Astrocyte (in vitro differentiated cells and primary cell): ENCODE results near the gene TRAF1. TPM values are rescaled to one million over a fixed set of nuclear protein-coding genes. Genes with fewer than 3 reads are reported as not detected.

Experiments
- DNase-seq: peaks from one replicate; pipeline ENCODE4 v3.0.0-alpha.2; 2010; ENCODE audit warnings: low read depth
- FAIRE-seq: peaks from 2 replicates; lab custom pipeline; 2011; peaks lifted over from hg19 to GRCh38; lab: Jason Lieb, UNC
- H2AFZ ChIP-seq: 2 replicates; pipeline ENCODE4 v1.6.0; 2012; ENCODE audit warnings: low read depth, low read length, inconsistent platforms
- H3K27ac ChIP-seq: 2 replicates; pipeline ENCODE4 v1.5.1; 2011; ENCODE audit warnings: low read depth, low read length, inconsistent platforms
- H3K27me3 ChIP-seq: 2 replicates; pipeline ENCODE4 v1.6.0; 2011; ENCODE audit warnings: low read length, inconsistent platforms; ENCODE audit not compliant: insufficient read depth
- H3K36me3 ChIP-seq: 2 replicates; pipeline ENCODE4 v1.5.1; 2011; ENCODE audit warnings: low read length, inconsistent platforms; ENCODE audit not compliant: insufficient read depth
- H3K4me1 ChIP-seq: 2 replicates; pipeline ENCODE4 v1.5.1; 2011; ENCODE audit warnings: low read length, inconsistent platforms; ENCODE audit not compliant: insufficient read depth
- H3K4me2 ChIP-seq: 2 replicates; pipeline ENCODE4 v1.6.0; 2012; ENCODE audit warnings: low read length, inconsistent platforms
- H3K4me3 ChIP-seq: 2 replicates; pipeline ENCODE4 v1.5.1; 2011; ENCODE audit warnings: low read depth, mild to moderate bottlenecking, low read length, inconsistent platforms; ENCODE audit not compliant: insufficient read depth
- H3K79me2 ChIP-seq: 2 replicates; pipeline ENCODE4 v1.6.0; 2012; ENCODE audit warnings: mild to moderate bottlenecking, low read length, inconsistent platforms; ENCODE audit not compliant: insufficient read depth
- H3K9ac ChIP-seq: 2 replicates; pipeline ENCODE4 v1.6.0; 2012; ENCODE audit warnings: mild to moderate bottlenecking, low read length, inconsistent platforms
- H3K9me3 ChIP-seq: 2 replicates; pipeline ENCODE4 v1.5.1; 2012; ENCODE audit warnings: low read depth, mild to moderate bottlenecking, low read length, inconsistent platforms; ENCODE audit not compliant: insufficient read depth
- H4K20me1 ChIP-seq: 2 replicates; pipeline ENCODE4 v1.6.0; 2012; ENCODE audit warnings: low read length, inconsistent platforms; ENCODE audit not compliant: insufficient read depth
- H3K27ac Mint-ChIP-seq: one replicate; pipeline ENCODE4 v1.8.0; 2021; ENCODE audit warnings: mild to moderate bottlenecking, mixed read lengths; ENCODE audit not compliant: unreplicated experiment
- H3K27me3 Mint-ChIP-seq: one replicate; pipeline ENCODE4 v1.8.0; 2021; ENCODE audit warnings: low read depth, mixed read lengths; ENCODE audit not compliant: unreplicated experiment
- H3K36me3 Mint-ChIP-seq: one replicate; pipeline ENCODE4 v1.8.0; 2021; ENCODE audit warnings: low read depth, mixed read lengths; ENCODE audit not compliant: unreplicated experiment
- H3K4me1 Mint-ChIP-seq: one replicate; pipeline ENCODE4 v1.8.0; 2021; ENCODE audit warnings: low read depth, mixed read lengths; ENCODE audit not compliant: unreplicated experiment
- H3K4me3 Mint-ChIP-seq: one replicate; pipeline ENCODE4 v1.8.0; 2021; ENCODE audit warnings: mild to moderate bottlenecking, moderate library complexity, mixed read lengths; ENCODE audit not compliant: unreplicated experiment
- H3K9me3 Mint-ChIP-seq: one replicate; pipeline ENCODE4 v1.8.0; 2021; ENCODE audit warnings: mild to moderate bottlenecking, mixed read lengths; ENCODE audit not compliant: unreplicated experiment
- EZH2 ChIP-seq: IDR thresholded peaks from 2 replicates; pipeline ENCODE4 v1.6.1; 2012; ENCODE audit warnings: mild to moderate bottlenecking, low read length, inconsistent platforms; ENCODE audit not compliant: insufficient read depth
- total RNA-seq: library from RNA; stranded (reverse); gene quantifications from 2 replicates; pipeline ENCODE4 v1.2.1, GENCODE V29; 2021
- TF ChIP-seq, protein P1 (sequence below): IDR thresholded peaks from 2 replicates; pipeline ENCODE4 v1.5.1; 2011; ENCODE audit warnings: low read depth, mild to moderate bottlenecking, inconsistent platforms, low read length, moderate library complexity; ENCODE audit not compliant: insufficient read depth

The TRAF1 gene
- total RNA-seq, 1 donor from 2014 or later = 4.2 TPM

DNA sequence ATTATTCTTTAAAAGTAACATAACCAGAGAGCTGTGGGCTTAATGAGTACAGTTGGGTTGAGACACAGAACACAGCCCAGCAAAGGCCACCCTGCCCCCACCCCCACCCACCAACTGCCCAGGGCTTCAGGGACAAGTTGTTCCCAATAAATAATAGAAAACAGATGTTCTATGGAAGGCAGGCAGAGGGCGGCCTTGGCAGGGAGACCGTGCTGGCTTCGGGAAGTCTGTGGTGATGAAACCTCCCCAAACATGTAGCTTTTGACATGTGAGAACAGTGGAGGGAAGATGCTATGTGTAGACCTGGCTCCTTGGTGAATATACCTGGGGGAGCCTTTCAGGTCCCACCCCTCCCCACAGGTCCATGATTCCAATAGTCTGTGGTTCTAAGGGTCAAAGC lies 10.0 kb downstream of the TRAF1 start:
- H3K9me3 Mint-ChIP-seq = peaks cover 2% of the 10 kb centered on the region
- Histone ChIP-seq H4K20me1 (no peaks in the 10 kb centered on the region), H3K27me3 (no peaks in the 10 kb centered on the region), H3K4me1 (peaks cover 8% of the 10 kb centered on the region), H3K79me2 (no peaks in the 10 kb centered on the region), H3K9ac (no peak overlapping the region), H3K4me2 (no peak overlapping the region), H2AFZ (no peak overlapping the region), H3K4me3 (no peak overlapping the region), H3K27ac (no peak overlapping the region), H3K9me3 (no peaks in the 10 kb centered on the region), H3K36me3 (peaks cover 3% of the 10 kb centered on the region)
- FAIRE-seq (no peak), DNase-seq (no peak)
- TF ChIP-seq, protein P1, sequence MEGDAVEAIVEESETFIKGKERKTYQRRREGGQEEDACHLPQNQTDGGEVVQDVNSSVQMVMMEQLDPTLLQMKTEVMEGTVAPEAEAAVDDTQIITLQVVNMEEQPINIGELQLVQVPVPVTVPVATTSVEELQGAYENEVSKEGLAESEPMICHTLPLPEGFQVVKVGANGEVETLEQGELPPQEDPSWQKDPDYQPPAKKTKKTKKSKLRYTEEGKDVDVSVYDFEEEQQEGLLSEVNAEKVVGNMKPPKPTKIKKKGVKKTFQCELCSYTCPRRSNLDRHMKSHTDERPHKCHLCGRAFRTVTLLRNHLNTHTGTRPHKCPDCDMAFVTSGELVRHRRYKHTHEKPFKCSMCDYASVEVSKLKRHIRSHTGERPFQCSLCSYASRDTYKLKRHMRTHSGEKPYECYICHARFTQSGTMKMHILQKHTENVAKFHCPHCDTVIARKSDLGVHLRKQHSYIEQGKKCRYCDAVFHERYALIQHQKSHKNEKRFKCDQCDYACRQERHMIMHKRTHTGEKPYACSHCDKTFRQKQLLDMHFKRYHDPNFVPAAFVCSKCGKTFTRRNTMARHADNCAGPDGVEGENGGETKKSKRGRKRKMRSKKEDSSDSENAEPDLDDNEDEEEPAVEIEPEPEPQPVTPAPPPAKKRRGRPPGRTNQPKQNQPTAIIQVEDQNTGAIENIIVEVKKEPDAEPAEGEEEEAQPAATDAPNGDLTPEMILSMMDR = no peak
- no peak for TF ChIP-seq EZH2
- H3K36me3 Mint-ChIP-seq = peaks cover 2% of the 10 kb centered on the region
- no peak overlapping the region for H3K27ac Mint-ChIP-seq
- peaks cover 19% of the 10 kb centered on the region for H3K4me1 Mint-ChIP-seq
- H3K4me3 Mint-ChIP-seq = no peak overlapping the region
- H3K27me3 Mint-ChIP-seq = no peaks in the 10 kb centered on the region

DNA sequence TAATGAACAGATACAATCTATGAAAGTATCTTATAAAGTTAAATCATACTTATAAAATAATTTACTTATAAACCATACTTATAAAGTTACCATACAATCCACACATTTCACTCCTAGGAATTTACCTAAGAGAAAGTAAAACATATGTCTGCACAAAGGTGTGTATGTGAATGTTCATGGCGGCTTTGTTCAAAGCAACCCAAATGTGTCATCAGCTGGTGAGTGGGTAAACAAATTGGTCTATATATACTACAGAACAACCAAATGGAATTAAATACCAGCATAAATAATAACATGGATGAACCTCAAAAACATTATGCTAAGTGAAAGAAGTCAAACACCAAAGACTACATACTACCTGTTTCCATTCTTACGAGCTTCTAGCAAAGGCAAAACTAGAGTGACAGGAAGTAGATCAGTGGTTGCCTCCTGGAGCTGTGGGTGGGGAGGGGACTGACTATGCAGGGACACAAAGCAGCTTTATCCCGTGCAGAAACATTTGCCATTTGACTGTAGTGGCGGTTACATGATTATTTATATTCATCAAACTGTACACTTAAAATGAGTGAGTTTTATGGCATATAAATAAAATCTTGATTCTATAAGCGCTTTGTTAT lies 10.6 kb downstream of the TRAF1 start:
- H3K27ac Mint-ChIP-seq = no peak overlapping the region
- H3K9me3 Mint-ChIP-seq = peaks cover 2% of the 10 kb centered on the region
- Histone ChIP-seq H3K79me2 (no peaks in the 10 kb centered on the region), H3K27me3 (no peaks in the 10 kb centered on the region), H3K27ac (no peak overlapping the region), H4K20me1 (no peaks in the 10 kb centered on the region), H3K36me3 (peaks cover 3% of the 10 kb centered on the region), H3K4me3 (no peak overlapping the region), H3K4me2 (no peak overlapping the region), H2AFZ (no peak overlapping the region), H3K9ac (no peak overlapping the region), H3K4me1 (peaks cover 8% of the 10 kb centered on the region), H3K9me3 (no peaks in the 10 kb centered on the region)
- FAIRE-seq (no peak), DNase-seq (no peak)
- H3K27me3 Mint-ChIP-seq = peaks cover 1% of the 10 kb centered on the region
- peaks cover 19% of the 10 kb centered on the region for H3K4me1 Mint-ChIP-seq
- no peak overlapping the region for H3K4me3 Mint-ChIP-seq
- TF ChIP-seq, protein P1 = no peak
- TF ChIP-seq EZH2 = no peak
- H3K36me3 Mint-ChIP-seq = peaks cover 4% of the 10 kb centered on the region

DNA sequence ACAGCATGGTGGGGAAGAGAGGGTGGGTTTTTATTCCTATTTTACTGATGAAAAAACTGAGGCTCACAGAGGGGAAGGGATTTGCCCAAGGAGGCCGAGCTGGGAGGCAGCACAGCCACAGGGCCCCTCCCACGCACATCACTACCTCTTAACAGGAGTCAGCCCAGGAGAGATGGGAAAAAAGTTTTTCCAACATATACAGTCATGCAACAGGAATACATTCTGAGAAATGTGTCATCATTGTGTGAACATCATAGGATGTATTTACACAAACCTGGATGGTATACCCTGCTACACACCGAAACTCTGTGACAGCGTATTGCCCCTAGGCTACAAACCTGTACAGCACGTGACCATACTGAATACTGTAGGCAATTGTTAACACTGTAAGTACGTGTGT lies 11.6 kb downstream of the TRAF1 start:
- H4K20me1 ChIP-seq = no peaks in the 10 kb centered on the region
- DNase-seq = no peak

More for the DNA sequence above, 11.6 kb downstream of the TRAF1 start:
- Histone ChIP-seq H3K9ac (no peak overlapping the region), H3K4me3 (no peak overlapping the region), H3K36me3 (peaks cover 3% of the 10 kb centered on the region), H3K9me3 (no peaks in the 10 kb centered on the region), H3K27me3 (no peaks in the 10 kb centered on the region), H2AFZ (no peak overlapping the region), H3K79me2 (no peaks in the 10 kb centered on the region), H3K27ac (no peak overlapping the region), H3K4me2 (no peak overlapping the region), H3K4me1 (peaks cover 8% of the 10 kb centered on the region)
- Mint-ChIP-seq H3K4me1 (peaks cover 14% of the 10 kb centered on the region), H3K36me3 (peaks cover 4% of the 10 kb centered on the region), H3K9me3 (peaks cover 2% of the 10 kb centered on the region), H3K27me3 (peaks cover 3% of the 10 kb centered on the region), H3K4me3 (no peak overlapping the region), H3K27ac (no peak overlapping the region)
- TF ChIP-seq, protein P1 = no peak
- no peak for TF ChIP-seq EZH2
- FAIRE-seq = no peak
